Measurements from ENCODE around the gene PRKX. TPM values are rescaled to one million over a fixed set of nuclear protein-coding genes. Genes with fewer than 3 reads are reported as not detected.

PRKX gene
- total RNA-seq, 1 experiment from 2014 or later, result 35.3 TPM

- Mint-ChIP-seq H3K4me3 (ENCODE audit: unreplicated experiment) (no peak overlapping the region), H3K4me1 (ENCODE audit: insufficient read depth, unreplicated experiment) (no peaks in the 10 kb centered on the region), H3K9me3 (ENCODE audit: unreplicated experiment) (no peaks in the 10 kb centered on the region), H3K27ac (ENCODE audit: low read depth, unreplicated experiment) (no peak overlapping the region), H3K27me3 (ENCODE audit: insufficient read depth, unreplicated experiment) (no peaks in the 10 kb centered on the region), H3K36me3 (ENCODE audit: insufficient read depth, unreplicated experiment) (peaks cover 31% of the 10 kb centered on the region)
- no TSS peak for BruUV-seq (replicated peaks)
- intact Hi-C loops (cut with micrococcal nuclease), result loop anchor here (2.0 kb wide), 1 partner anchor 90 kb away; no protein-coding TSS in a partner anchor
- ChIA-PET POLR2A (no interaction called here), CTCF (no interaction called here)
- TF ChIP-seq, protein P1, sequence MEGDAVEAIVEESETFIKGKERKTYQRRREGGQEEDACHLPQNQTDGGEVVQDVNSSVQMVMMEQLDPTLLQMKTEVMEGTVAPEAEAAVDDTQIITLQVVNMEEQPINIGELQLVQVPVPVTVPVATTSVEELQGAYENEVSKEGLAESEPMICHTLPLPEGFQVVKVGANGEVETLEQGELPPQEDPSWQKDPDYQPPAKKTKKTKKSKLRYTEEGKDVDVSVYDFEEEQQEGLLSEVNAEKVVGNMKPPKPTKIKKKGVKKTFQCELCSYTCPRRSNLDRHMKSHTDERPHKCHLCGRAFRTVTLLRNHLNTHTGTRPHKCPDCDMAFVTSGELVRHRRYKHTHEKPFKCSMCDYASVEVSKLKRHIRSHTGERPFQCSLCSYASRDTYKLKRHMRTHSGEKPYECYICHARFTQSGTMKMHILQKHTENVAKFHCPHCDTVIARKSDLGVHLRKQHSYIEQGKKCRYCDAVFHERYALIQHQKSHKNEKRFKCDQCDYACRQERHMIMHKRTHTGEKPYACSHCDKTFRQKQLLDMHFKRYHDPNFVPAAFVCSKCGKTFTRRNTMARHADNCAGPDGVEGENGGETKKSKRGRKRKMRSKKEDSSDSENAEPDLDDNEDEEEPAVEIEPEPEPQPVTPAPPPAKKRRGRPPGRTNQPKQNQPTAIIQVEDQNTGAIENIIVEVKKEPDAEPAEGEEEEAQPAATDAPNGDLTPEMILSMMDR (IDR thresholded peaks at IDR 0.05; ENCODE audit: unreplicated experiment), result no peak
- DNase-seq (ENCODE audit: unreplicated experiment), result no peak
Measured at GRCh38 chrX:3639236-3639635, 74.2 kb downstream of the PRKX start.

- POLR2A ChIA-PET, result no interaction called here
- BruUV-seq (replicated peaks), result no TSS peak
- no peak overlapping the region for H3K27ac Mint-ChIP-seq (ENCODE audit: low read depth, unreplicated experiment)
- TF ChIP-seq, protein P1 (IDR thresholded peaks at IDR 0.05; ENCODE audit: unreplicated experiment), result peak; percentile 67
- no peaks in the 10 kb centered on the region for H3K9me3 Mint-ChIP-seq (ENCODE audit: unreplicated experiment)
- intact Hi-C loops (cut with micrococcal nuclease), result loop anchor here (1.0 to 2.0 kb wide), 3 partner anchors 90 to 603 kb away; no protein-coding TSS in a partner anchor
- peaks cover 22% of the 10 kb centered on the region for H3K36me3 Mint-ChIP-seq (ENCODE audit: insufficient read depth, unreplicated experiment)
- no peaks in the 10 kb centered on the region for H3K4me1 Mint-ChIP-seq (ENCODE audit: insufficient read depth, unreplicated experiment)
- CTCF ChIA-PET, result interaction anchor here (0.6 to 1.2 kb wide), 5 partner anchors 13 to 520 kb away, joined by 3 to 4 read pairs (median 3); no protein-coding TSS in a partner anchor
- DNase-seq (ENCODE audit: unreplicated experiment), result peak; percentile 72
- H3K27me3 Mint-ChIP-seq (ENCODE audit: insufficient read depth, unreplicated experiment), result no peaks in the 10 kb centered on the region
- H3K4me3 Mint-ChIP-seq (ENCODE audit: unreplicated experiment), result no peak overlapping the region
Measured at GRCh38 chrX:3638280-3638873, 75.1 kb downstream of the PRKX start.

GRCh38 chrX:3636803-3637202, 76.6 kb downstream of the PRKX start:
- no peaks in the 10 kb centered on the region for H3K27me3 Mint-ChIP-seq (ENCODE audit: insufficient read depth, unreplicated experiment)
- no peak for DNase-seq (ENCODE audit: unreplicated experiment)
- peaks cover 31% of the 10 kb centered on the region for H3K36me3 Mint-ChIP-seq (ENCODE audit: insufficient read depth, unreplicated experiment)
- H3K4me3 Mint-ChIP-seq (ENCODE audit: unreplicated experiment), result no peak overlapping the region
- TF ChIP-seq, protein P1 (IDR thresholded peaks at IDR 0.05; ENCODE audit: unreplicated experiment), result no peak
- ChIA-PET POLR2A (no interaction called here), CTCF (interaction anchor here (0.6 to 1.7 kb wide), 13 partner anchors 10 to 602 kb away, joined by 3 to 4 read pairs (median 3); no protein-coding TSS in a partner anchor)
- intact Hi-C loops (cut with micrococcal nuclease), result no loop called here
- H3K4me1 Mint-ChIP-seq (ENCODE audit: insufficient read depth, unreplicated experiment), result no peaks in the 10 kb centered on the region
- H3K27ac Mint-ChIP-seq (ENCODE audit: low read depth, unreplicated experiment), result no peak overlapping the region
- no TSS peak for BruUV-seq (replicated peaks)
- no peaks in the 10 kb centered on the region for H3K9me3 Mint-ChIP-seq (ENCODE audit: unreplicated experiment)

DNA sequence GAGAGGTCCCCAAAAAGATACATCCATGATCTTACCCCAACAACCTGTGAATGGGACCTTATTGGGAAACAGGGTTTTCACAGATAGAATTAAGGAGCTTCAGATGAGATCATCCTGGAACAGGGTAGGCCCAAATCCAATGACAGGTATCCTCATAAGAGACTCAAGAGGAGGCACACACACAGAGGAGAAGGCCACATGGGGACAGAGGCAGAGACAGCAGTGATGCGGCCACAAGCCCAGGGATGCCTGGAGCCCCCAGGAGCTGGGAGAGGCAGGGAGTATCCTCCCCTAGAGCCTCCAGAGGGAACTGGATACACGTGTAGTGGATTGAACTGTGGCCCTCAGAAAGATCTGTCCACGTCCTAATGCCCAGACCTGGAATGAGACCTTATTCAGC, 82.3 kb downstream of the PRKX start:
- intact Hi-C loops (cut with micrococcal nuclease), result no loop called here
- no peaks in the 10 kb centered on the region for H3K9me3 Mint-ChIP-seq (ENCODE audit: unreplicated experiment)
- ChIA-PET CTCF (interaction anchor here (0.7 kb wide), 1 partner anchor 698 kb away, joined by 3 read pairs; no protein-coding TSS in a partner anchor), POLR2A (no interaction called here)
- no TSS peak for BruUV-seq (replicated peaks)
- no peak overlapping the region for H3K27ac Mint-ChIP-seq (ENCODE audit: low read depth, unreplicated experiment)
- H3K27me3 Mint-ChIP-seq (ENCODE audit: insufficient read depth, unreplicated experiment), result no peaks in the 10 kb centered on the region
- TF ChIP-seq, protein P1 (IDR thresholded peaks at IDR 0.05; ENCODE audit: unreplicated experiment), result no peak
- H3K4me3 Mint-ChIP-seq (ENCODE audit: unreplicated experiment), result no peak overlapping the region
- DNase-seq (ENCODE audit: unreplicated experiment), result no peak
- peaks cover 42% of the 10 kb centered on the region for H3K36me3 Mint-ChIP-seq (ENCODE audit: insufficient read depth, unreplicated experiment)
- H3K4me1 Mint-ChIP-seq (ENCODE audit: insufficient read depth, unreplicated experiment), result no peaks in the 10 kb centered on the region

Data from MCF 10A (cell line).